Hepatocyte (in vitro differentiated cells): ENCODE data around the gene C18orf54.

Experiments
- EZH2 ChIP-seq: fragments of 200-600 bp; sonication (generic); IDR thresholded peaks from 2 replicates; pipeline ENCODE4 v1.6.1; 2016; ENCODE audit warnings: antibody characterized with exemption, mild to moderate bottlenecking, borderline replicate concordance
- TF ChIP-seq, protein P1 (sequence below): fragments of 200-600 bp; sonication (generic); IDR thresholded peaks from 2 replicates; pipeline ENCODE4 v1.5.1; 2016; ENCODE audit warnings: antibody characterized with exemption, mild to moderate bottlenecking; ENCODE audit not compliant: poor library complexity

DNA sequence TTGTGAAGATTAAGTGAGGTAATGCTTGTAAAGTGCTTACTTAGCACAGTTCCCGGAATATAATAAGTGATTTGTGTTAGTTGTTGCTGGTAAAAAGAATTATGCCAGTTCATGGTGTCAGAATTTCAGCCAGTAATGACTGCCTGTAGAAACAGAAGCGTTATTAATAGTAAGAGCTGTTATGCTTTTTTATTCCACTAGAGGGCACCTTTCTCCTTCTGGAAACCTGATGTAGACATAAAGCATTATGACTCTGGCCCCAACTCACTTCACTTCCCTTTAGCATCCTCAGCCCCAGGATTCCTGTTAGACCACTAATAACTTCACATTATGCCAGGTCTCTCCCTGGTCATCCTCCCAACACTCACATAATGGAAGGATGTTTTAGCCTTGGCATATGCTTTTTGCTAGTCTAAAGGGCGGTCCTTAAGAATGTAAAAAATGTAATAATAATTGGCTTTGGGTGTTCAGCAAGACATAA, 34.9 kb downstream of the C18orf54 start:
- TF ChIP-seq, protein P1, sequence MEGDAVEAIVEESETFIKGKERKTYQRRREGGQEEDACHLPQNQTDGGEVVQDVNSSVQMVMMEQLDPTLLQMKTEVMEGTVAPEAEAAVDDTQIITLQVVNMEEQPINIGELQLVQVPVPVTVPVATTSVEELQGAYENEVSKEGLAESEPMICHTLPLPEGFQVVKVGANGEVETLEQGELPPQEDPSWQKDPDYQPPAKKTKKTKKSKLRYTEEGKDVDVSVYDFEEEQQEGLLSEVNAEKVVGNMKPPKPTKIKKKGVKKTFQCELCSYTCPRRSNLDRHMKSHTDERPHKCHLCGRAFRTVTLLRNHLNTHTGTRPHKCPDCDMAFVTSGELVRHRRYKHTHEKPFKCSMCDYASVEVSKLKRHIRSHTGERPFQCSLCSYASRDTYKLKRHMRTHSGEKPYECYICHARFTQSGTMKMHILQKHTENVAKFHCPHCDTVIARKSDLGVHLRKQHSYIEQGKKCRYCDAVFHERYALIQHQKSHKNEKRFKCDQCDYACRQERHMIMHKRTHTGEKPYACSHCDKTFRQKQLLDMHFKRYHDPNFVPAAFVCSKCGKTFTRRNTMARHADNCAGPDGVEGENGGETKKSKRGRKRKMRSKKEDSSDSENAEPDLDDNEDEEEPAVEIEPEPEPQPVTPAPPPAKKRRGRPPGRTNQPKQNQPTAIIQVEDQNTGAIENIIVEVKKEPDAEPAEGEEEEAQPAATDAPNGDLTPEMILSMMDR = peak; percentile 66
- no peak for TF ChIP-seq EZH2
